Muscle layer of duodenum (tissue), 2 donors: Measurements from ENCODE around the gene PITX1.

ENCODE experiments used
- H3K27ac ChIP-seq: one replicate; pipeline ENCODE4 v1.7.0; 2013; ENCODE audit warnings: mild to moderate bottlenecking, low read length
- H3K27me3 ChIP-seq: one replicate; pipeline ENCODE4 v1.7.0; 2013; ENCODE audit warnings: low read depth, mild to moderate bottlenecking, control low read depth, low read length
- H3K36me3 ChIP-seq, 2 donors: one replicate each; pipeline ENCODE4 v1.7.0; 2013; ENCODE audit warnings: low read length in 2 of 2, control low read depth in 1 of 2, mild to moderate bottlenecking in 1 of 2; ENCODE audit not compliant: insufficient read depth in 2 of 2, control insufficient read depth in 1 of 2
- H3K4me1 ChIP-seq, 2 donors: one replicate each; pipeline ENCODE4 v1.7.0; 2013; ENCODE audit warnings: low read length in 2 of 2, mild to moderate bottlenecking in 2 of 2, control low read depth in 1 of 2, moderate library complexity in 1 of 2; ENCODE audit not compliant: insufficient read depth in 2 of 2, control insufficient read depth in 1 of 2
- H3K4me3 ChIP-seq, 2 donors: one replicate each; pipeline ENCODE4 v1.7.0; 2013; ENCODE audit warnings: low read length in 2 of 2, low read depth in 1 of 2, mild to moderate bottlenecking in 1 of 2
- H3K9me3 ChIP-seq, 2 donors: one replicate each; pipeline ENCODE4 v1.7.0; 2013; ENCODE audit warnings: low read length in 2 of 2, control low read depth in 1 of 2, mild to moderate bottlenecking in 1 of 2; ENCODE audit not compliant: control insufficient read depth in 1 of 2
- donor health status: healthy.

The PITX1 gene

DNA sequence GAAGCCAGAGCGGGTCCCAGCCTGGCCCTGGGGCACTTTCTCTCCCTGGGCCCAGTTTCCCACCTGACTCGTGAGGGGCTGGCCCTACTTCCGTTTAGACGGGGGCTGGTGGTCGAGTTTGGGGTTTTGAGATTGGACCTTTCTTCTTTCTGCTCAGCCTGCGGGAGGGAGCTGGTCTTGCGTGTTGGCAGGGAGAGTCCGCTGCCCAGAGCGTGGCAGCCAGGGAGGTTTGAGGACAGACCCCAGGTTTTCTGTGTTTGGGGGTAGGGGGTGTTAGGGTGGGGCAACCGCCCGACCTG lies 6.0 kb upstream of the PITX1 start:
- Histone ChIP-seq H3K9me3 (no peaks in the 10 kb centered on the region), H3K4me1 (peaks cover 0 to 16% of the 10 kb centered on the region in 2 donors), H3K27ac (no peak overlapping the region), H3K36me3 (no peaks in the 10 kb centered on the region), H3K4me3 (peak overlapping the region in 1 of 2 donors; percentile 20), H3K27me3 (peaks cover 63% of the 10 kb centered on the region)

DNA sequence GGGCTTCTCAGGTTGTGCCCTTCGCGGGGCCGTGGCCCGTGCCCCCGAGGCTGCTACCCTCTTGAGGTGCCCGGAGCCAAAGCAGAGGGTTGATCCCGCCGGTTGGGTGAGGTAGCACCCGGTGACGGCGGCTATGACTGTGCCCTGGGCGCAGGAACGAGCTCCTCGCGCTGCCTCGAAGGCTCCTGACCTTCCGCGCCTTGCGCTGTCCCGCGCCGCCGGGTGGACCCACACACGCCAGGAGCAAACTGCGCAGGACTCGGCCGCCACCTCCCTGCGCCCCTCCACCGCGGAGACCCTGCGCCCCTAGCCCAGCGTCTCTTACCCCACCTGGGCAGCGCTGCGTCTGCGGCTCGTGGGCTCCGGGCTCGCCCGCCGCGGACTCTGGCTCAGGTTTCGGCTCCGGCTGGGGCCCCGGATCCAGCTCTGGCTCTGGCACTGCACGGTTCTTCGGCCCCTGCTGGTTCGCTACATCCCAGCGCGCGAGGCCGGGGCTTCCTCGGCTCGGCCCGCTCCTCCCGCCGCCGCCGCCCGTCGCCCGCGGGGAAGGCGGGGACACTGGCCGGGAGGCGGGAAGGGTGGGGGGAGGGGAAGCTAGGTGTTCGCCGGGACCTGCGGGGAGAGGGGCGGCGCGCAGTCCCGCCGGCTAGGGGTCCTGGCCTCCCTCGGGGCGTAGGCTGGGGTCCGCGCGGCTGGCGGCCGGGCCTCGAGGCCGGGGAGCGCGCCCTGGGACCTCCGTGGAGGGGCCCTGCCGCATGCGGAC lies 5.4 kb upstream of the PITX1 start:
- Histone ChIP-seq H3K4me1 (peaks cover 0 to 21% of the 10 kb centered on the region in 2 donors), H3K9me3 (no peaks in the 10 kb centered on the region), H3K27me3 (peaks cover 68% of the 10 kb centered on the region), H3K36me3 (no peaks in the 10 kb centered on the region), H3K4me3 (peak overlapping the region in 1 of 2 donors; percentile 20), H3K27ac (no peak overlapping the region)

DNA sequence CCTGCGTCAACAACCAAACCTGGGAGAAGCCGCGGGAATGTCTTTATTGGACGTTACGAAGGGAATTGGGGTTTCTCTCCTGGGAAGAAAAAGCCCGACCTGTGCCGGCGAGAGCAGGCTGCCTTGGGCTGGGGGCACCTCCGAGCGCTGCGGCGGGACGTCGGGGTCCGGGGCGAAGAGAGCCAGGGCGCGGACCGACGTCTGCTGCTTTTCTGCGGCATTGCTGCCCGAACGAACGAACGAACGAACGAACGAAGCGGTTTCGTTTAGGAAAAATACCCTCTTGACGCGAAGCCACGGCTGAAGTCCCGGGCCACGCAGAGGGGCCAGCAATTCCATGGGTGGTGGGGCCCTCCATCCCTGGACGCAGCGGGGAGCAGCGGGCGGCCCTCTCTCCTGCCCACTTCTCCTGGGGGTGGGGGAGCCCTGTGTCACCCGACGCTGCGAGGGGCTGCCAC lies 4.8 kb upstream of the PITX1 start:
- Histone ChIP-seq H3K36me3 (no peaks in the 10 kb centered on the region), H3K4me1 (peaks cover 0 to 23% of the 10 kb centered on the region in 2 donors), H3K27ac (no peak overlapping the region), H3K4me3 (peak overlapping the region in 1 of 2 donors; percentile 20), H3K27me3 (peaks cover 70% of the 10 kb centered on the region), H3K9me3 (no peaks in the 10 kb centered on the region)

DNA sequence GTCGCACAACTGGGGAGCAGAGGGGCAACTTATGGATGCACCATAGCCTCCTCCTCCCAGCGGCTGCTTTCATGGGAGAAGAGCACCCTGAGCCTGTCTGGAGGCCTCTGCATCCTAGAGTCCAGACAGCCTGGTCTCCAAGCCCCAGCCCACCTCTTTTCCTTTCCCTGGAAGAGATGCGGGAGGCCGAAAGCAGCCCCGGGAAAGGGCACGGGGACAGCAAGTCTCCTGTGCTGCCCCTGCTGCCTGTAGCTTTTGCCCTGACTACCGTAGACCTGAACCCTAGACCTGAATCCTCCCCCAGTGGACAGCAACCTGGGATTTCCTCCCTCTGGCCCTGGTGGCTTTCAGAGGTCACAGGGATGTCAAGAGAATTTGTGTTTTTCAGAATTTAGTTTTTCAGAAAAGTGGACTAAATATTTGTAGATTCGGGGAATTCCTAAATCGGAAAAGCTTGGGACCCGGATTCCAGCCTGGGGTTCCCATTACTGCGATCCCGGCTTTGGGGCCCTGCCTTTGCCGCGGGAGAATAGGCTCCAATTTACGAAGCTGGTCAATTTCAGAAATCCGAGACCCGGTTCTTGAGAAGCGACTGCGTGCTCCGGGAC lies 4.3 kb upstream of the PITX1 start:
- no peaks in the 10 kb centered on the region for H3K9me3 ChIP-seq
- no peak overlapping the region for H3K4me3 ChIP-seq
- no peak overlapping the region for H3K27ac ChIP-seq
- H3K27me3 ChIP-seq: peaks cover 72% of the 10 kb centered on the region
- H3K4me1 ChIP-seq: peaks cover 0 to 28% of the 10 kb centered on the region in 2 donors
- no peaks in the 10 kb centered on the region for H3K36me3 ChIP-seq

DNA sequence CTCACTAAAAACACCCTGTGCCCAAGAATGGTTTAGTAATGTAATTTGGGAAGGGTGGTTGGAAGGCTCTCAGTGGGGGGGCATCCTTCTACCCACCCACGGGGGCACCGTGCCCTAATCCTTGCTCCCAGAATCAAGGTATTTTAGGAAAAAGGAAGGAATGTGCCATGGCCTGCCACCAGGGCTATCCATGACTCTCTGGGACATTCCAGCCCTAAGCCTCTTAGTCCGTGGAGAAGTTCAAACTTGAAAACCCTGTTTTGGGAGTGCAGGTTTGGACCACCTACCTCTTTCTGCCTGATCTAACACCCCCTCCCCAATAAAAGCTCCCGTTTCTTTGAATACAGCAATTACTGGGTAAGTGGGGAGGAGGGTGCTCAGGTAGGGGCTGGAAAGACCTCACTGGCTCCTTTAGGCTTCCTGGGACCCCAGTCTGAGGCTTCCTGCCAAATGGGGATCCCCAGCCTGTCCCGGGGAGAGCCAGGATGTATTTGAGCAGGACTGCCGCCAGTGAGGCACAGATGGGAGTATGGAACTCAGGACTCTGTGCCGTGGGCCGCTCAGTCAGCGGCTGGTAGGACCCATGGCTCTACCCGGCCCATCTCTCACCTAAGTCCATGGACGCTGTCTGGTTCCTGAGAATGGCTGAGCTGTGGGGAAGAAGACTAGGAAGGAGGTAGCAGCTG lies 3.6 kb upstream of the PITX1 start:
- H3K4me3 ChIP-seq: no peak overlapping the region
- H3K4me1 ChIP-seq: peaks cover 0 to 34% of the 10 kb centered on the region in 2 donors
- peaks cover 70% of the 10 kb centered on the region for H3K27me3 ChIP-seq
- no peaks in the 10 kb centered on the region for H3K9me3 ChIP-seq
- no peaks in the 10 kb centered on the region for H3K36me3 ChIP-seq
- no peak overlapping the region for H3K27ac ChIP-seq

DNA sequence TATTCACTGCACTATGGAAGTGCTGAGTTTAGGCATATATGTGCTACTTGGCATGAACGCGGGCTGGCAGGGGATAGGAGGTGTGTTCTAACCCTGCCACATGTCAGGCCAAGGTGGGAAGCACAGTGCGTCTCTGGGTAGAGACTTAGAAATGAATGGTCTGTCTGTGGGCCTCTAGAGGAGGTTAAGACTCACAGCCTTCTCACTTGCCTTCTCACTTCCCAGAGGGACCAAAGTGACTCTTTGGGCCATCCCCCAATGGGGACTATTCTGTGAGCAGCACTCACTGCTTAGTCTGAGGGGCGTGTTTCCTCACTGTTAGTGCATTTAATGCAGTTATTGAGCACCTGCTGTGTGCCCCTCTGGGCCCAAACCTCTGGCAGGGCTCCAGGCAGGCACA lies 2.4 kb upstream of the PITX1 start:
- H3K4me3 ChIP-seq: no peak overlapping the region
- H3K27me3 ChIP-seq: peaks cover 72% of the 10 kb centered on the region
- H3K9me3 ChIP-seq: no peaks in the 10 kb centered on the region

DNA sequence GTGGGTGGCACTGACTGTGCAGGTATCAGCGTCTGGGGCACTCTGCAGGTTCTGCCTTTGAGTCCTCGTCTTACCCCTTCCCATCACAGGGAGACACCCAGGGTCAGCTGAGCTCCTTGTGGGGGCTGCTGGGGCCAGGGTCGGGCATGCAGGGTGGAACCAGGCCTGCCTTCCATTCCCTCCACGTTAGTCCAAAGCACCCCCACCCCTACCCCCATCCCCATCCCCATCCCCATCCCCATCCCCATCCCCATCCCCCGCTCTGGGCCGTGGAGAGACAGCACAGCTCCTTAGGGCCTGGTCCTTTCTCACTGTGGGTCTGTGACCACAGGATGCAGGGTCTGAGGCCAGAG lies 1.6 kb upstream of the PITX1 start:
- Histone ChIP-seq H3K27me3 (peaks cover 74% of the 10 kb centered on the region), H3K36me3 (no peaks in the 10 kb centered on the region), H3K4me3 (no peak overlapping the region), H3K27ac (no peak overlapping the region), H3K4me1 (peaks cover 0 to 50% of the 10 kb centered on the region in 2 donors), H3K9me3 (no peaks in the 10 kb centered on the region)

More for the DNA sequence above, 2.4 kb upstream of the PITX1 start:
- no peaks in the 10 kb centered on the region for H3K36me3 ChIP-seq
- H3K27ac ChIP-seq: no peak overlapping the region
- H3K4me1 ChIP-seq: peaks cover 0 to 42% of the 10 kb centered on the region in 2 donors

DNA sequence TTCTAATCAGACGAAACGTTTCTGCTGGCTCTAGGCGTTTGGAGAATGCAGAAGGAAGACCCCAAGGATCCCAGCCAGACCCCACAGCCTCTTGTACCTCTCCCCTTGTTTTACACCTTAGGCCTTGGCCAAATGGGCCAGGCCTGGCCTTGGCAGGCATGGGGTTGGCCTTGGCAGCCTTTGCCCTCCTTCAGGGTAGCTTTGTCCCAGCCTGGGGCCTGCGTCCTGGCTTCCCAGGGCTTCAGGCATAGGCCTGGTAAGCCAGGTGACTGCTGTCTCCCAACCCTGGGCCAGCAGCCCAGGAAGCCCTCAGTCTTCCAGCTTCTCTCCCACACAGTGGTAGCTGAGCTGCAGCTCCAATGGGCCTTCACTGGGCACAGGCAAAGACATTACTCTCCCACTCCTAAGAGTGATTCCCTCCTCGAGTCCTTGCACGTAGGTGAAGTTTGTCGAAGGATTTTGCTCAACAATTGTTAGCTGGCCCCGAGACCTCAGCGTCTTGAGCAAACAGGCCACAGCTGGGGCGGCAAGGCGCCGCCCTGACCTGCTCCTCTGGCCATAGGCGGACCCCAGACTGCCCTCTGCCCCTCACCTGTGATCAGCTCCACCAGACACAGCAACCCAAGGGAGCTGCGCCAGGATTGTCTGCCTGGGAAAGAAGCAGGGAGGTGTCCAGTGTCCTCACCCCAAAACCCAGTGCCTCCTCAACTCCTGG lies 1.1 kb upstream of the PITX1 start:
- H3K4me3 ChIP-seq: no peak overlapping the region
- H3K36me3 ChIP-seq: no peaks in the 10 kb centered on the region
- H3K9me3 ChIP-seq: no peaks in the 10 kb centered on the region
- H3K27me3 ChIP-seq: peaks cover 74% of the 10 kb centered on the region
- H3K27ac ChIP-seq: no peak overlapping the region
- H3K4me1 ChIP-seq: peaks cover 0 to 55% of the 10 kb centered on the region in 2 donors

DNA sequence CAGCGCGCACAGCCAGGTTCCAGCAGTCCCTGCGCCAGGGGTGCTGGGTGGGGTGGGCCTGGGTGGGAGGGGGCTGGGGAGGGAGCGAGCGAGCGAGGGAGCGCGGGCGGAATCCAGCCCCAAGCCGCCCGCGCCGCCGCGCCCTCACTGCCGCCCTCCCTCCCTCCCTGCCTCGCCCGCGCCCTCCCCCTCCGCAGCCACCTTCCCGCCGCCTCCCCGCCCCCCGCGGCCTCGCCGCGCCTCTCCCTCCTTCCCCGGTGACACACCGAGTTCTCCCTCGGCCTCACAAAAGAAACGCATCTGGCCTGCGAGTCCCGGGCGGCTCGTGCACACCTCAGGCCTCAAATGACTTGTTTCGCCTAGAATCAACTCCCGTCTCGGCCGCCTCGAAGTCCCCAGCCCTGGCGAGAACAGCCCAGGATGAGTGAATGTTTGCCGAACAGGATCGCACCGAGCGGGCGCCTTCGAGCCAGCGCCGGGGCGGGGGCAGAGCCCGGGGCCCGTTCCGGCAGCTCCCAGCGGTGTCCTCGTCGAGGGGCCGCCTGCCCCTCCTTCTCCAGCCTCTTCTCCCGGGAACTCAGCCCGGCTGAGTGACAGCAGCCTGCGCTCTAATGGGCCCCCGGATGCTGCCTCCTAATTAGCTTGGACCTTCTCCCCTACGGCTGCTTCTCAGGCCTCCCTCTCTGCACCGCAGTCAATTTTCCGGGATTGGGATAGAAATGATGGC lies 371 bp upstream of the PITX1 start:
- Histone ChIP-seq H3K4me3 (peak overlapping the region in 1 of 2 donors; percentile 14), H3K36me3 (no peaks in the 10 kb centered on the region), H3K27ac (no peak overlapping the region), H3K9me3 (no peaks in the 10 kb centered on the region), H3K27me3 (peaks cover 74% of the 10 kb centered on the region), H3K4me1 (peaks cover 0 to 49% of the 10 kb centered on the region in 2 donors)

DNA sequence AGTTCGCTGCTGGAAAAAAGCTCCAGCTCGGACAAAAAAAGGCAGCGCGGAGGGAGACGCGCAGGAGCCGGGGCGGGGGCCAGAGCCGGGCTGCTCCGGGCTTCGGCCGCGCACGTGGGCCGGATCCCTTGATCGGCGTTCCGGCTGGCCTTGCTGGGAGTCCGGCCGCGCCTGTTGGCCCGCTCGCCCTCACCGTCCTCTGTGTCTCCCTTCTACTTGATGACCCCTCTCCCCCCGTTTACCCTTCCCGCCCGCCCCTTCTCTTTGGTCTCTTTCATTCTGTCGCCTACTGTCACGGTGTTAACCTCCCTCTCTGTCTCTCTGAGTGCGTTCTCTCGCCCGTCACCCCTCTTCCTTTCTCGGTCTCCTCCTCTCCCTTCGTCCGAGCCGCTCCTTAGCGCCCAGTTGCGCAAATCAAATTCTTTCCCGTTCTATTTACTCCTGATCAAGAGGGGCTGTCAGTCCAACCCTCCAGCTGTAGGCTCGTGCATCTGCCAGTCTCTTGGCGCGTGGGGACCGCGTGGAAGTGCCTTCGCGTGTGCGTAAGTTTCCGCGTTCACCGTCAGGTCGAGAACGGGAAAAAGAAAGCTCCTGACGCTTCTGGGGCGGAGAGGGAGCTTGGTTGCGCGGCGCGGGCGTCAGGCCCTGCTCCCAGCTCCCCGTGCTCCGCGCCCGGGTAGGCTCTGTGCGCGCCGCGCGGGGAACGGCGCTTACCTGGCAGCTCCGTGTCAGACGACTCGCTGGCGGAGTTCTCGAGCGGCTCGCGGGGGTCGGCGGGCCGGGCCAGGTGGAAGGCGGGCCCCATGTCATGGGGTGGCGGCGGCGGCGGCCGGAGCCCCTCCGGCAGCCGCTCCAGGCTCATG lies 798 bp downstream of the PITX1 start:
- Histone ChIP-seq H3K27ac (peak overlapping the region; percentile 63), H3K4me1 (peaks cover 0 to 47% of the 10 kb centered on the region in 2 donors), H3K36me3 (no peaks in the 10 kb centered on the region)

More for the DNA sequence above, 798 bp downstream of the PITX1 start:
- Histone ChIP-seq H3K4me3 (peak overlapping the region; percentile 56 to 77), H3K27me3 (peaks cover 70% of the 10 kb centered on the region), H3K9me3 (no peaks in the 10 kb centered on the region)
